H9 (cell line): ENCODE measurements around the gene PRR16. TPM values are rescaled to one million over a fixed set of nuclear protein-coding genes. Genes with fewer than 3 reads are reported as not detected.

Experiments used
- DNase-seq: peaks from one replicate; pipeline ENCODE4 v3.0.0-alpha.2; 2017
- H2AFZ ChIP-seq: one replicate; pipeline ENCODE4 v1.6.1; 2013; ENCODE audit warnings: mild to moderate bottlenecking, low read length, control low read depth, moderate library complexity
- H2AK5ac ChIP-seq: 2 replicates; pipeline ENCODE4 v1.6.1; 2013; ENCODE audit warnings: low read length, control low read depth, mixed read lengths; ENCODE audit not compliant: insufficient read length
- H2BK120ac ChIP-seq: one replicate; pipeline ENCODE4 v1.6.1; 2013; ENCODE audit warnings: low read depth, mild to moderate bottlenecking, low read length, control low read depth, inconsistent platforms; ENCODE audit not compliant: poor library complexity, severe bottlenecking
- H2BK12ac ChIP-seq: 2 replicates; pipeline ENCODE4 v1.6.1; 2013; ENCODE audit warnings: low read length, control low read depth, mixed read lengths, low read depth; ENCODE audit not compliant: insufficient read length
- H2BK15ac ChIP-seq: 2 replicates; pipeline ENCODE4 v1.6.1; 2013; ENCODE audit warnings: low read depth, low read length, control low read depth
- H2BK20ac ChIP-seq: one replicate; pipeline ENCODE4 v1.6.1; 2013; ENCODE audit warnings: low read depth, mild to moderate bottlenecking, low read length, control low read depth, inconsistent platforms; ENCODE audit not compliant: poor library complexity, severe bottlenecking
- H2BK5ac ChIP-seq: 2 replicates; pipeline ENCODE4 v1.6.1; 2013; ENCODE audit warnings: low read length, control low read depth, mixed read lengths; ENCODE audit not compliant: insufficient read length
- H3K14ac ChIP-seq: 2 replicates; pipeline ENCODE4 v1.6.1; 2013; ENCODE audit warnings: low read length, control low read depth; ENCODE audit not compliant: insufficient read depth
- H3K18ac ChIP-seq: 2 replicates; pipeline ENCODE4 v1.6.1; 2013; ENCODE audit warnings: low read depth, mild to moderate bottlenecking, mixed read lengths, low read length, control low read depth; ENCODE audit not compliant: insufficient read length
- H3K23ac ChIP-seq: 2 replicates; pipeline ENCODE4 v1.6.1; 2013; ENCODE audit warnings: low read length, control low read depth, mixed read lengths, low read depth; ENCODE audit not compliant: insufficient read length
- H3K23me2 ChIP-seq: 2 replicates; pipeline ENCODE4 v1.6.1; 2013; ENCODE audit warnings: low read depth, mild to moderate bottlenecking, mixed read lengths, low read length, control low read depth; ENCODE audit not compliant: insufficient read length, poor library complexity, severe bottlenecking
- H3K27ac ChIP-seq: 2 replicates; pipeline ENCODE4 v1.5.1; 2013; ENCODE audit warnings: low read length, control low read depth, mixed read lengths, low read depth; ENCODE audit not compliant: insufficient read length
- H3K27me3 ChIP-seq: 2 replicates; pipeline ENCODE4 v1.6.1; 2013; ENCODE audit warnings: low read length, control low read depth, inconsistent platforms; ENCODE audit not compliant: insufficient read depth
- H3K4ac ChIP-seq: 2 replicates; pipeline ENCODE4 v1.6.1; 2013; ENCODE audit warnings: low read depth, mild to moderate bottlenecking, control low read depth, inconsistent platforms, low read length, moderate library complexity
- H3K4me1 ChIP-seq: 2 replicates; pipeline ENCODE4 v1.6.1; 2013; ENCODE audit warnings: low read length, control low read depth, inconsistent platforms; ENCODE audit not compliant: insufficient read depth
- H3K4me2 ChIP-seq: 2 replicates; pipeline ENCODE4 v1.6.1; 2013; ENCODE audit warnings: low read length, control low read depth, mixed read lengths; ENCODE audit not compliant: insufficient read length, insufficient read depth
- H3K56ac ChIP-seq: 2 replicates; pipeline ENCODE4 v1.6.1; 2013; ENCODE audit warnings: low read depth, mild to moderate bottlenecking, mixed read lengths, low read length, control low read depth; ENCODE audit not compliant: insufficient read length
- H3K79me1 ChIP-seq: 2 replicates; pipeline ENCODE4 v1.6.1; 2013; ENCODE audit warnings: low read depth, mild to moderate bottlenecking, moderate library complexity, low read length, control low read depth, inconsistent platforms; ENCODE audit not compliant: insufficient read depth, poor library complexity, severe bottlenecking
- H3K79me2 ChIP-seq: 2 replicates; pipeline ENCODE4 v1.6.1; 2013; ENCODE audit warnings: low read length, control low read depth, inconsistent platforms; ENCODE audit not compliant: insufficient read depth
- H3K9ac ChIP-seq: 2 replicates; pipeline ENCODE4 v1.6.1; 2013; ENCODE audit warnings: low read length, control low read depth, mixed read lengths; ENCODE audit not compliant: insufficient read length; ENCODE audit errors: extremely low read depth
- H3K9me3 ChIP-seq: one replicate; pipeline ENCODE4 v1.6.1; 2013; ENCODE audit warnings: low read depth, low read length, inconsistent platforms; ENCODE audit not compliant: control insufficient read depth
- H3T11ph ChIP-seq: one replicate; pipeline ENCODE4 v1.6.1; 2013; ENCODE audit warnings: mild to moderate bottlenecking, low read length, control low read depth, inconsistent platforms
- H4K20me1 ChIP-seq: one replicate; pipeline ENCODE4 v1.6.1; 2013; ENCODE audit not compliant: control insufficient read depth, insufficient read length, insufficient read depth
- H4K5ac ChIP-seq: 2 replicates; pipeline ENCODE4 v1.6.1; 2013; ENCODE audit warnings: low read depth, mild to moderate bottlenecking, mixed read lengths, low read length, control low read depth; ENCODE audit not compliant: insufficient read length
- H4K8ac ChIP-seq: replicated peaks from 2 replicates; pipeline ENCODE4 v1.6.1; 2013; ENCODE audit warnings: low read length, control low read depth, mixed read lengths, low read depth; ENCODE audit not compliant: insufficient read length
- H4K91ac ChIP-seq: 2 replicates; pipeline ENCODE4 v1.6.1; 2013; ENCODE audit warnings: low read depth, mild to moderate bottlenecking, moderate library complexity, mixed read lengths, low read length, control low read depth; ENCODE audit not compliant: insufficient read length
- H3K27ac Mint-ChIP-seq, 3 experiments: 2 replicates in 2 of 3; 3 replicates in 1 of 3; pipeline ENCODE4 v1.8.0; 2020 to 2021; ENCODE audit warnings: mixed read lengths in 3 of 3, mild to moderate bottlenecking in 1 of 3, moderate library complexity in 1 of 3
- H3K27me3 Mint-ChIP-seq: 2 replicates; pipeline ENCODE4 v1.8.0; 2021; ENCODE audit warnings: low read depth, mild to moderate bottlenecking, moderate library complexity, mixed read lengths
- H3K36me3 Mint-ChIP-seq, 3 experiments: 2 replicates in 2 of 3; 3 replicates in 1 of 3; pipeline ENCODE4 v1.8.0; 2020 to 2021; ENCODE audit warnings: low read depth in 3 of 3, mixed read lengths in 3 of 3; ENCODE audit not compliant: insufficient read depth in 1 of 3
- H3K4me1 Mint-ChIP-seq, 2 experiments: 2 replicates each; pipeline ENCODE4 v1.8.0; 2020; ENCODE audit warnings: mixed read lengths in 2 of 2
- H3K4me3 Mint-ChIP-seq, 2 experiments: 2 replicates in 1 of 2; 3 replicates in 1 of 2; pipeline ENCODE4 v1.8.0; 2020 to 2021; ENCODE audit warnings: mild to moderate bottlenecking in 2 of 2, mixed read lengths in 2 of 2, moderate library complexity in 1 of 2
- H3K9me3 Mint-ChIP-seq, 2 experiments: 2 replicates in 1 of 2; 3 replicates in 1 of 2; pipeline ENCODE4 v1.8.0; 2020; ENCODE audit warnings: mild to moderate bottlenecking in 2 of 2, mixed read lengths in 2 of 2, moderate library complexity in 1 of 2
- WGBS: extraction: QIAGEN DNeasy Blood & Tissue Kit; methylation state at CpG from one replicate; pipeline ENCODE4 v1.1.7; 2013; ENCODE audit warnings: missing lambda C conversion rate, low lambda C conversion rate, mixed read lengths; ENCODE audit not compliant: insufficient read length; ENCODE audit errors: extremely low coverage; 5-methylcytosine and 5-hydroxymethylcytosine counted together
- total RNA-seq: library from RNA; stranded (reverse); gene quantifications from 2 replicates; pipeline ENCODE4 v1.2.1, GENCODE V29; 2021
- TF ChIP-seq, protein P1 (sequence below): fragments of 200-600 bp; sonication (generic); conservative IDR thresholded peaks from 3 replicates; pipeline ENCODE4 v1.8.0; 2021; ENCODE audit warnings: antibody characterized with exemption, mild to moderate bottlenecking

Gene PRR16
- total RNA-seq, 1 experiment from 2014 or later: 0.13 TPM

DNA sequence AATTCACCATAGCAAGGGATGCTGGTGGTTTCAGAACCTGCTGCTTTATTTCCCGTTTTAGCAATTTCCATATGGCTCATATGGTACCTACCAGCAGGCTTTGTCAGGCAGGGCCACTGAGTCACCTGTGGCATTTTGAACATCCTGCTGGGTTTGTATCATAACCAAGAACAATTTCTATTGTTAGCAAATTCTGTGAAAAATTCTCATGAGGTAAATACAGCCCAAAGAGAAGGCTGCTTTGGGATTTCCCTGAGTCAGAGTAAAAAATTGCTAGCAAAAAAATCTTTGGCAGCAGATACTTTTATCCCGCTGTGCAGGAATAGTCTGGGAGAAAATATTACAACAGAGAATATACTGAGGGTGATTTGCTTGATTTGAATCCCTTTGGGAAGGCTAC, 52.7 kb downstream of the PRR16 start:
- Histone ChIP-seq H3K4ac (no peak overlapping the region), H4K20me1 (no peaks in the 10 kb centered on the region), H2AFZ (no peak overlapping the region), H3K27me3 (no peaks in the 10 kb centered on the region), H2BK12ac (no peak overlapping the region), H3K4me2 (no peak overlapping the region), H2AK5ac (no peak overlapping the region), H3K79me2 (no peaks in the 10 kb centered on the region), H3K14ac (no peak overlapping the region), H4K5ac (no peak overlapping the region), H3K9ac (no peak overlapping the region), H2BK5ac (no peak overlapping the region), H4K91ac (no peak overlapping the region), H3K18ac (no peak overlapping the region), H2BK15ac (no peak overlapping the region), H3K23ac (no peak overlapping the region), H3K79me1 (no peaks in the 10 kb centered on the region), H3K23me2 (no peaks in the 10 kb centered on the region), H3K4me1 (peaks cover 12% of the 10 kb centered on the region), H3K27ac (no peak overlapping the region), H2BK20ac (no peak overlapping the region), H3K9me3 (no peaks in the 10 kb centered on the region), H2BK120ac (no peak overlapping the region), H3K56ac (no peak overlapping the region), H4K8ac (no peak overlapping the region), H3T11ph (no peak overlapping the region)
- Mint-ChIP-seq H3K36me3 (no peaks in the 10 kb centered on the region; a peak in 1 of 7 replicates), H3K27me3 (no peaks in the 10 kb centered on the region), H3K4me1 (peaks cover 24 to 28% of the 10 kb centered on the region in 2 experiments), H3K4me3 (no peak overlapping the region), H3K9me3 (no peaks in the 10 kb centered on the region), H3K27ac (no peak overlapping the region)
- WGBS: no CpG with 5 or more reads among the region's 2 CpGs
- no peak for DNase-seq
- TF ChIP-seq, protein P1, sequence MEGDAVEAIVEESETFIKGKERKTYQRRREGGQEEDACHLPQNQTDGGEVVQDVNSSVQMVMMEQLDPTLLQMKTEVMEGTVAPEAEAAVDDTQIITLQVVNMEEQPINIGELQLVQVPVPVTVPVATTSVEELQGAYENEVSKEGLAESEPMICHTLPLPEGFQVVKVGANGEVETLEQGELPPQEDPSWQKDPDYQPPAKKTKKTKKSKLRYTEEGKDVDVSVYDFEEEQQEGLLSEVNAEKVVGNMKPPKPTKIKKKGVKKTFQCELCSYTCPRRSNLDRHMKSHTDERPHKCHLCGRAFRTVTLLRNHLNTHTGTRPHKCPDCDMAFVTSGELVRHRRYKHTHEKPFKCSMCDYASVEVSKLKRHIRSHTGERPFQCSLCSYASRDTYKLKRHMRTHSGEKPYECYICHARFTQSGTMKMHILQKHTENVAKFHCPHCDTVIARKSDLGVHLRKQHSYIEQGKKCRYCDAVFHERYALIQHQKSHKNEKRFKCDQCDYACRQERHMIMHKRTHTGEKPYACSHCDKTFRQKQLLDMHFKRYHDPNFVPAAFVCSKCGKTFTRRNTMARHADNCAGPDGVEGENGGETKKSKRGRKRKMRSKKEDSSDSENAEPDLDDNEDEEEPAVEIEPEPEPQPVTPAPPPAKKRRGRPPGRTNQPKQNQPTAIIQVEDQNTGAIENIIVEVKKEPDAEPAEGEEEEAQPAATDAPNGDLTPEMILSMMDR: no peak
